H1 (cell line): ENCODE results near the gene TAMM41.

Experiments used
- CTCF ChIP-seq, 3 experiments: IDR thresholded peaks; 1 replicate in 2 of 3; 2 replicates in 1 of 3; pipeline versions ENCODE4 v1.5.1 to v1.6.1; 2011; ENCODE audit warnings: low read length in 3 of 3, mild to moderate bottlenecking in 3 of 3, inconsistent platforms in 2 of 3, low read depth in 1 of 3, moderate library complexity in 1 of 3; ENCODE audit not compliant: insufficient read depth in 1 of 3; ENCODE audit errors: control extremely low read depth in 1 of 3
- EZH2 ChIP-seq: fragments of 200-600 bp; sonication (generic); IDR thresholded peaks from 2 replicates; pipeline ENCODE4 v1.7.1; 2012; ENCODE audit warnings: low read depth, mild to moderate bottlenecking, moderate library complexity, low read length, inconsistent platforms; ENCODE audit not compliant: severe bottlenecking
- JUN ChIP-seq: IDR thresholded peaks from 2 replicates; pipeline ENCODE4 v1.6.1; 2011; ENCODE audit warnings: low read depth, mild to moderate bottlenecking, improper control_type of control experiment, low read length
- JUND ChIP-seq: IDR thresholded peaks from 2 replicates; pipeline ENCODE4 v1.6.1; 2011; ENCODE audit warnings: mild to moderate bottlenecking, improper control_type of control experiment, low read length
- RAD21 ChIP-seq, 2 experiments: IDR thresholded peaks in 1 of 2; conservative IDR thresholded peaks in 1 of 2; 2 replicates each; pipeline ENCODE4 v1.6.1; 2011; ENCODE audit warnings: low read depth in 2 of 2, low read length in 2 of 2, improper control_type of control experiment in 1 of 2, inconsistent platforms in 1 of 2, mild to moderate bottlenecking in 1 of 2, moderate library complexity in 1 of 2
- SP1 ChIP-seq: IDR thresholded peaks from 2 replicates; pipeline ENCODE4 v1.6.1; 2011; ENCODE audit warnings: low read depth, low read length
- SRF ChIP-seq: IDR thresholded peaks from 2 replicates; pipeline ENCODE4 v1.6.1; 2011; ENCODE audit warnings: mild to moderate bottlenecking, low read depth, low read length, moderate library complexity
- TBP ChIP-seq: IDR thresholded peaks from 2 replicates; pipeline ENCODE4 v1.6.1; 2011; ENCODE audit warnings: low read depth, low read length, improper control_type of control experiment
- ZNF274 ChIP-seq: IDR thresholded peaks from 2 replicates; pipeline ENCODE4 v1.7.0; 2012; ENCODE audit warnings: low read length, borderline replicate concordance; ENCODE audit errors: extremely low read depth

GRCh38 chr3:11829416-11829815 is 17.3 kb downstream of the TAMM41 start:
- TF ChIP-seq RAD21 (IDR thresholded peaks at IDR 0.05 in 1 of 2, conservative IDR thresholded peaks at IDR 0.05 in 1 of 2; ENCODE audit: low read depth in 2 of 2, low read length in 2 of 2) (no peak), JUN (no peak), CTCF (IDR thresholded peaks at IDR 0.05; ENCODE audit: control extremely low read depth in 1 of 3, insufficient read depth in 1 of 3, low read depth in 1 of 3, low read length in 3 of 3) (no peak), SP1 (no peak), ZNF274 (no peak), SRF (no peak), EZH2 (no peak), JUND (no peak), TBP (no peak)
